DND-41 (cell line): ENCODE measurements around the gene DDX24.

ENCODE experiments used
- ATAC-seq: fragments of 200-7000 bp; cut with Tn5 transposase; 3 replicates; pipeline ENCODE4 v1.9.1; 2021; ENCODE audit warnings: low read depth; ENCODE audit not compliant: insufficient read depth
- DNase-seq: peaks from one replicate; pipeline ENCODE4 v3.0.0-alpha.2; 2020
- H2AFZ ChIP-seq: 2 replicates; pipeline ENCODE4 v1.6.0; 2012; ENCODE audit warnings: low read depth, low read length
- H3K27ac ChIP-seq: 2 replicates; pipeline ENCODE4 v1.5.1; 2012; ENCODE audit warnings: low read length, inconsistent platforms
- H3K27me3 ChIP-seq: fragments of 200-600 bp; sonication (generic); 2 replicates; pipeline ENCODE4 v1.6.0; 2012; ENCODE audit warnings: low read length, mild to moderate bottlenecking, inconsistent platforms; ENCODE audit not compliant: insufficient read depth, poor library complexity
- H3K36me3 ChIP-seq: 2 replicates; pipeline ENCODE4 v1.5.1; 2012; ENCODE audit warnings: low read length, inconsistent platforms; ENCODE audit not compliant: insufficient read depth
- H3K4me1 ChIP-seq: 2 replicates; pipeline ENCODE4 v1.5.1; 2012; ENCODE audit warnings: mild to moderate bottlenecking, low read length; ENCODE audit not compliant: insufficient read depth
- H3K4me2 ChIP-seq: 2 replicates; pipeline ENCODE4 v1.6.0; 2012; ENCODE audit warnings: mild to moderate bottlenecking, moderate library complexity, low read length, inconsistent platforms; ENCODE audit not compliant: insufficient read depth
- H3K4me3 ChIP-seq, 2 experiments: fragments of 200-600 bp in 1 of 2; shearing (Covaris generic) in 1 of 2; 2 replicates each; pipeline ENCODE4 v1.5.1; 2012 to 2016; ENCODE audit warnings: inconsistent platforms in 2 of 2, low read length in 2 of 2, mild to moderate bottlenecking in 2 of 2, low read depth in 1 of 2, moderate library complexity in 1 of 2
- H3K79me2 ChIP-seq: 2 replicates; pipeline ENCODE4 v1.6.0; 2012; ENCODE audit warnings: low read length, inconsistent platforms; ENCODE audit not compliant: insufficient read depth
- H3K9ac ChIP-seq: 2 replicates; pipeline ENCODE4 v1.6.0; 2012; ENCODE audit warnings: low read depth, mild to moderate bottlenecking, inconsistent platforms, low read length, moderate library complexity
- H3K9me3 ChIP-seq: 2 replicates; pipeline ENCODE4 v1.5.1; 2012; ENCODE audit warnings: low read length, moderate library complexity, mild to moderate bottlenecking, inconsistent platforms; ENCODE audit not compliant: insufficient read depth, severe bottlenecking
- H4K20me1 ChIP-seq: 2 replicates; pipeline ENCODE4 v1.6.0; 2012; ENCODE audit warnings: low read length; ENCODE audit not compliant: insufficient read depth
- CTCF ChIP-seq: IDR thresholded peaks from 2 replicates; pipeline ENCODE4 v1.5.1; 2012; ENCODE audit warnings: borderline replicate concordance, low read length, moderate library complexity, mild to moderate bottlenecking; ENCODE audit not compliant: poor library complexity, severe bottlenecking; ENCODE audit errors: extremely low read depth
- EZH2 ChIP-seq: IDR thresholded peaks from 3 replicates; pipeline ENCODE4 v1.6.1; 2012; ENCODE audit warnings: borderline replicate concordance, low read depth, mild to moderate bottlenecking, moderate library complexity, low read length, inconsistent platforms; ENCODE audit not compliant: severe bottlenecking

Gene DDX24

GRCh38 chr14:94031161-94031882 is 49.7 kb downstream of the DDX24 start:
- H3K9ac ChIP-seq: no peak overlapping the region
- no peak for TF ChIP-seq EZH2
- TF ChIP-seq CTCF: no peak

GRCh38 chr14:94030571-94030970 is 50.4 kb downstream of the DDX24 start:
- no peak for ATAC-seq
- H3K4me1 ChIP-seq: no peaks in the 10 kb centered on the region
- TF ChIP-seq EZH2 (no peak), CTCF (no peak)

More at GRCh38 chr14:94031161-94031882, 49.7 kb downstream of the DDX24 start:
- H4K20me1 ChIP-seq: no peaks in the 10 kb centered on the region; the same call in 1 of the 2 replicates
- H3K79me2 ChIP-seq: no peaks in the 10 kb centered on the region
- no peak overlapping the region for H3K27ac ChIP-seq
- no peaks in the 10 kb centered on the region for H3K4me1 ChIP-seq
- no peaks in the 10 kb centered on the region for H3K9me3 ChIP-seq
- no peaks in the 10 kb centered on the region for H3K27me3 ChIP-seq
- DNase-seq (no peak), ATAC-seq (no peak)
- H2AFZ ChIP-seq: no peak overlapping the region
- H3K36me3 ChIP-seq: no peaks in the 10 kb centered on the region
- H3K4me2 ChIP-seq: no peak overlapping the region
- H3K4me3 ChIP-seq: no peak overlapping the region

GRCh38 chr14:94029671-94030203 is 51.3 kb downstream of the DDX24 start:
- Histone ChIP-seq H3K27me3 (no peaks in the 10 kb centered on the region), H3K9ac (no peak overlapping the region), H3K79me2 (no peaks in the 10 kb centered on the region), H4K20me1 (no peaks in the 10 kb centered on the region; the same call in 1 of the 2 replicates), H3K9me3 (no peaks in the 10 kb centered on the region), H3K4me2 (no peak overlapping the region), H3K4me3 (no peak overlapping the region), H3K4me1 (no peaks in the 10 kb centered on the region), H3K27ac (no peak overlapping the region), H2AFZ (no peak overlapping the region), H3K36me3 (no peaks in the 10 kb centered on the region)
- TF ChIP-seq EZH2: no peak
- no peak for TF ChIP-seq CTCF
- DNase-seq: no peak
- ATAC-seq: no peak

More at GRCh38 chr14:94030571-94030970, 50.4 kb downstream of the DDX24 start:
- no peak overlapping the region for H3K9ac ChIP-seq
- H3K4me2 ChIP-seq: no peak overlapping the region
- no peak overlapping the region for H3K27ac ChIP-seq
- no peaks in the 10 kb centered on the region for H3K27me3 ChIP-seq
- H3K36me3 ChIP-seq: no peaks in the 10 kb centered on the region
- H2AFZ ChIP-seq: no peak overlapping the region
- H3K4me3 ChIP-seq: no peak overlapping the region
- H4K20me1 ChIP-seq: no peaks in the 10 kb centered on the region; the same call in 1 of the 2 replicates
- no peaks in the 10 kb centered on the region for H3K79me2 ChIP-seq
- DNase-seq: no peak
- H3K9me3 ChIP-seq: no peaks in the 10 kb centered on the region
